ENCODE results near the gene RBMS2. TPM values are rescaled to one million over a fixed set of nuclear protein-coding genes. Genes with fewer than 3 reads are reported as not detected.

The RBMS2 gene
- total and polyA plus RNA-seq, 9 of the 15 experiments (the other 6 are each of a cell fraction or from before 2014, with no cell fraction given): 0.08 to 10.5 (median 0.31) TPM

- TF ChIP-seq MCM2 (IDR thresholded peaks at IDR 0.05; ENCODE audit: low read depth): no peak
- peak; percentile 77 for TF ChIP-seq ETV1 (tag; conservative IDR thresholded peaks at IDR 0.05; ENCODE audit: low read depth)
- no peak for TF ChIP-seq ZBTB1 (CRISPR knock-in tag; IDR thresholded peaks at IDR 0.05; ENCODE audit: borderline replicate concordance, low read depth)
- no peak; the same call in 1 of the 2 replicates for TF ChIP-seq TEAD4 (IDR thresholded peaks at IDR 0.05; ENCODE audit: low read length)
- no peak for TF ChIP-seq TEAD4 (CRISPR knock-in tag; IDR thresholded peaks at IDR 0.05; ENCODE audit: borderline replicate concordance)
- no peak for TF ChIP-seq CGGBP1 (CRISPR knock-in tag; IDR thresholded peaks at IDR 0.05)
- TF ChIP-seq ZNF668 (CRISPR knock-in tag; IDR thresholded peaks at IDR 0.05): no peak
- no peak for TF ChIP-seq IRF1 (CRISPR knock-in tag; IDR thresholded peaks at IDR 0.05; ENCODE audit: borderline replicate concordance)
- no peak for TF ChIP-seq HOXB6 (CRISPR knock-in tag; IDR thresholded peaks at IDR 0.05; ENCODE audit: borderline replicate concordance)
- no peak for TF ChIP-seq ZNF586 (CRISPR knock-in tag; conservative IDR thresholded peaks at IDR 0.05)
- TF ChIP-seq ZBTB49 (CRISPR knock-in tag; IDR thresholded peaks at IDR 0.05; ENCODE audit: borderline replicate concordance): no peak
- no peak for TF ChIP-seq HDAC3 (IDR thresholded peaks at IDR 0.05; ENCODE audit: borderline replicate concordance, partially characterized antibody)
- TF ChIP-seq NKRF (IDR thresholded peaks at IDR 0.05; ENCODE audit: borderline replicate concordance): peak; percentile 61; the same call in 1 of the 2 replicates
- TF ChIP-seq MTA3 (IDR thresholded peaks at IDR 0.05; ENCODE audit: borderline replicate concordance): 0 out of 2 replicates have a peak, but pooled peaks have one; percentile 38
- no peak for TF ChIP-seq ZBTB43 (CRISPR knock-in tag; IDR thresholded peaks at IDR 0.05)
- TF ChIP-seq RBBP5 (IDR thresholded peaks at IDR 0.05; ENCODE audit: borderline replicate concordance, insufficient read depth, low read length, poor library complexity, severe bottlenecking): no peak
- no peak for TF ChIP-seq ZNF143 (CRISPR knock-in tag; IDR thresholded peaks at IDR 0.05)
- TF ChIP-seq EWSR1 (IDR thresholded peaks at IDR 0.05; ENCODE audit: borderline replicate concordance, low read depth, partially characterized antibody): no peak
- no peak for TF ChIP-seq WHSC1 (IDR thresholded peaks at IDR 0.05; ENCODE audit: low read length)
- TF ChIP-seq ZNF263 (CRISPR knock-in tag; IDR thresholded peaks at IDR 0.05; ENCODE audit: borderline replicate concordance): no peak
- no peak for TF ChIP-seq NFATC3 (IDR thresholded peaks at IDR 0.05)
Measured at GRCh38 chr12:56628671-56629458, 107.2 kb downstream of the RBMS2 start (continued).

All from K562 (cell line).